Measurements from ENCODE around the gene RNF20.

RNF20 gene

GRCh38 chr9:101592788-101593187 is 59.1 kb downstream of the RNF20 start:
- Histone ChIP-seq H3F3A (ENCODE audit: insufficient read depth) (no peaks in the 10 kb centered on the region), H3K36me3 (ENCODE audit: low read length) (no peaks in the 10 kb centered on the region), H3K9ac (ENCODE audit: low read length) (no peak overlapping the region), H2AFZ (ENCODE audit: low read depth, low read length, severe bottlenecking) (no peak overlapping the region), H3K4me3 (ENCODE audit: insufficient read depth, low read length, poor library complexity, severe bottlenecking) (no peak overlapping the region), H4K20me1 (ENCODE audit: low read depth, low read length) (no peaks in the 10 kb centered on the region), H3K9me3 (ENCODE audit: insufficient read depth, low read length) (no peaks in the 10 kb centered on the region), H3K27ac (ENCODE audit: low read depth, low read length) (no peak overlapping the region), H3K27me3 (ENCODE audit: low read length) (no peaks in the 10 kb centered on the region), H3K79me2 (ENCODE audit: insufficient read depth, low read length) (no peaks in the 10 kb centered on the region), H3K4me2 (ENCODE audit: low read depth, low read length, poor library complexity, severe bottlenecking) (no peak overlapping the region), H3K9me2 (replicated peaks; ENCODE audit: insufficient read depth, low read length) (no peaks in the 10 kb centered on the region)
- no peak for TF ChIP-seq EZH2phosphoT487 (conservative IDR thresholded peaks at IDR 0.05; ENCODE audit: low read length)
- no peak for TF ChIP-seq CTCF (IDR thresholded peaks at IDR 0.05; ENCODE audit: insufficient read depth, low read length, poor library complexity, severe bottlenecking)

GRCh38 chr9:101593345-101593744 is 59.7 kb downstream of the RNF20 start:
- Histone ChIP-seq H3K4me3 (ENCODE audit: insufficient read depth, low read length, poor library complexity, severe bottlenecking) (no peak overlapping the region), H3K36me3 (ENCODE audit: low read length) (no peaks in the 10 kb centered on the region), H3K9me2 (replicated peaks; ENCODE audit: insufficient read depth, low read length) (no peaks in the 10 kb centered on the region), H2AFZ (ENCODE audit: low read depth, low read length, severe bottlenecking) (no peak overlapping the region), H3K27me3 (ENCODE audit: low read length) (no peaks in the 10 kb centered on the region), H3K4me2 (ENCODE audit: low read depth, low read length, poor library complexity, severe bottlenecking) (no peak overlapping the region), H4K20me1 (ENCODE audit: low read depth, low read length) (no peaks in the 10 kb centered on the region), H3K9ac (ENCODE audit: low read length) (no peak overlapping the region), H3F3A (ENCODE audit: insufficient read depth) (no peaks in the 10 kb centered on the region), H3K79me2 (ENCODE audit: insufficient read depth, low read length) (no peaks in the 10 kb centered on the region), H3K27ac (ENCODE audit: low read depth, low read length) (no peak overlapping the region), H3K9me3 (ENCODE audit: insufficient read depth, low read length) (no peaks in the 10 kb centered on the region)
- TF ChIP-seq EZH2phosphoT487 (conservative IDR thresholded peaks at IDR 0.05; ENCODE audit: low read length) (no peak), CTCF (IDR thresholded peaks at IDR 0.05; ENCODE audit: insufficient read depth, low read length, poor library complexity, severe bottlenecking) (no peak)

- H3K9me2 ChIP-seq (replicated peaks; ENCODE audit: insufficient read depth, low read length), result no peaks in the 10 kb centered on the region
- H3K27ac ChIP-seq (ENCODE audit: low read depth, low read length), result no peak within 1 kb of the TSS
Measured at GRCh38 chr9:101594796-101595195, 61.1 kb downstream of the RNF20 start, which contains the start of gene PPP3R2. TSS of gene PPP3R2 (minus strand) at chr9:101594969. CDS start at chr9:101594921, 48 bp downstream.

More at GRCh38 chr9:101594796-101595195, 61.1 kb downstream of the RNF20 start, which contains the start of gene PPP3R2:
- no peak within 1 kb of the TSS for H3K4me2 ChIP-seq (ENCODE audit: low read depth, low read length, poor library complexity, severe bottlenecking)
- H3K27me3 ChIP-seq (ENCODE audit: low read length), result no peaks in the 10 kb centered on the region
- no peak within 1 kb of the TSS for H3K4me3 ChIP-seq (ENCODE audit: insufficient read depth, low read length, poor library complexity, severe bottlenecking)
- H3F3A ChIP-seq (ENCODE audit: insufficient read depth), result no peaks in the 10 kb centered on the region
- no peak within 1 kb of the TSS for H3K9ac ChIP-seq (ENCODE audit: low read length)
- no peak within 1 kb of the TSS for H2AFZ ChIP-seq (ENCODE audit: low read depth, low read length, severe bottlenecking)
- H4K20me1 ChIP-seq (ENCODE audit: low read depth, low read length), result no peaks in the 10 kb centered on the region
- H3K79me2 ChIP-seq (ENCODE audit: insufficient read depth, low read length), result no peaks in the 10 kb centered on the region
- no peaks in the 10 kb centered on the region for H3K9me3 ChIP-seq (ENCODE audit: insufficient read depth, low read length)
- TF ChIP-seq EZH2phosphoT487 (conservative IDR thresholded peaks at IDR 0.05; ENCODE audit: low read length) (no peak), CTCF (IDR thresholded peaks at IDR 0.05; ENCODE audit: insufficient read depth, low read length, poor library complexity, severe bottlenecking) (no peak)
- no peaks in the 10 kb centered on the region for H3K36me3 ChIP-seq (ENCODE audit: low read length)

Measured in SU-DHL-6 (cell line).